Astrocyte of the spinal cord (primary cell): Measurements from ENCODE around the gene CORO2B.

Source experiments
- DNase-seq: peaks from one replicate; pipeline ENCODE4 v3.0.0; 2011; ENCODE audit warnings: low read depth, low spot score
- H3K4me3 ChIP-seq: 2 replicates; pipeline ENCODE4 v1.5.1; 2011; ENCODE audit warnings: low read depth, mild to moderate bottlenecking, low read length, moderate library complexity
- CTCF ChIP-seq: IDR thresholded peaks from 2 replicates; pipeline ENCODE4 v1.5.1; 2012; ENCODE audit warnings: low read depth, mild to moderate bottlenecking, low read length, inconsistent platforms
- in situ Hi-C: cut with HindIII; loops from 2 replicates; pipeline ENCODE4 v1.10.0; 2017; ENCODE audit warnings: low sequenced_read_pairs

Gene CORO2B

GRCh38 chr15:68578175-68578979 lies 416 bp upstream of the CORO2B start:
- DNase-seq: peak; percentile 73
- H3K4me3 ChIP-seq: peak overlapping the region; percentile 55
- peak; percentile 48 for TF ChIP-seq CTCF
- in situ Hi-C loops: no loop called here

GRCh38 chr15:68580026-68580882 lies 1.5 kb downstream of the CORO2B start:
- in situ Hi-C loops: no loop called here
- DNase-seq: no peak
- no peak for TF ChIP-seq CTCF
- H3K4me3 ChIP-seq: peak overlapping the region; percentile 55

- in situ Hi-C loops: no loop called here
- no peak for DNase-seq
- no peak overlapping the region for H3K4me3 ChIP-seq
- no peak for TF ChIP-seq CTCF
These were observed 2.0 kb downstream of the CORO2B start for GRCh38 chr15:68580883-68581155.

- in situ Hi-C loops: no loop called here
- H3K4me3 ChIP-seq: no peak overlapping the region
- no peak for DNase-seq
- no peak for TF ChIP-seq CTCF
These were observed 2.9 kb downstream of the CORO2B start for GRCh38 chr15:68581725-68582124.

GRCh38 chr15:68582236-68582635 lies 3.4 kb downstream of the CORO2B start:
- no peak for TF ChIP-seq CTCF
- DNase-seq: no peak
- H3K4me3 ChIP-seq: no peak overlapping the region
- in situ Hi-C loops: no loop called here

- no peak overlapping the region for H3K4me3 ChIP-seq
- in situ Hi-C loops: no loop called here
- DNase-seq: no peak
- TF ChIP-seq CTCF: no peak
These were observed 4.1 kb downstream of the CORO2B start for GRCh38 chr15:68582864-68583263.
